ENCODE results near the gene LRRC8B.

GRCh38 chr1:89629146-89629545 lies 104.5 kb downstream of the LRRC8B start:
- TF ChIP-seq CTCF (IDR thresholded peaks at IDR 0.05; ENCODE audit: low read depth, low read length) (no peak), EZH2phosphoT487 (IDR thresholded peaks at IDR 0.05; ENCODE audit: low read depth) (no peak)
